Heart left ventricle (tissue), 13 donors: ENCODE data around the gene DOCK7.

ENCODE experiments used
- POLR2A ChIP-seq, 2 donors: fragments of 450-650 bp; IDR thresholded peaks; one replicate each; pipeline ENCODE4 v1.6.1; 2017; ENCODE audit warnings: antibody characterized with exemption in 2 of 2, mild to moderate bottlenecking in 2 of 2, moderate library complexity in 2 of 2
- TF ChIP-seq, protein P1 (sequence below), 12 donors: fragments of 200-600 bp; sonication (generic) in 4 of 12; IDR thresholded peaks; one replicate each; pipeline versions ENCODE4 v1.5.0 to v1.8.0; 2018 to 2022; ENCODE audit warnings: antibody characterized with exemption in 12 of 12, mild to moderate bottlenecking in 5 of 12
- donor health status: ischemic (EF 13 %, LVEDD 7.1; RV severe dilation, severe dysfunction).
- donor health status: DM: no; HTN: yes; CAD: no.
- donor health status: DM: no; HTN: no; CAD: no.
- donor health status: ischemic (EF 25% LVEDD 6.9; RV normal size, moderate dysfunction).
- donor health status: ischemic (EF 25% LVEDD 5.7; RV mildly dilated, moderate dysfunction).
- donor health status: ischemic (EF 35%, LVEDD 5.7; RV mildly dilated, moderate dysfunction).
- donor health status: nonischemic (EF 11% LVEDD 7.7; RV severe dilation, severe dysfunction).
- donor health status: DM: yes; HTN: yes; CAD: no.
- donor health status: PGD.
- donor health status: ischemic (EF 29% LVEDD 5.4; RV normal size, mild dysfunction).
- donor health status: nonischemic (EF 23%, LVEDD 6.1; RV moderate dilation, normal function).

DNA sequence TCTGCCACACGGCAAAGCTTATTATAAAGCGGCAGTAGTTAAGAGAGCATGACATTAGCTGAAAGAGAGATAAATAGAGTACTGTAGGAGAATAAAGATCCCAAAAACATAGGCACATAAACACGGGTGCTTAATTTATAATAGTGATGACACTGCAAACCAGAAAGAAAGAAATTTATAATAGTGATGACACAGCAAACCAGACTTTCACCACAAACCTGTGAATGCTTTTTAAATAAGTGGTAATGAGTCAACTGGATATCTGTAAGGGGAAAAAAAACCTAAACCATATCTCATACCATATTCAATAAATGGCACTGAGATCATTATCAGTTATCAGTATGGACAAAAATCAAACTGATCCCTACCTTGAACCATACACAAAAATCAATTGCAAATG, 225.8 kb downstream of the DOCK7 start:
- TF ChIP-seq, protein P1, sequence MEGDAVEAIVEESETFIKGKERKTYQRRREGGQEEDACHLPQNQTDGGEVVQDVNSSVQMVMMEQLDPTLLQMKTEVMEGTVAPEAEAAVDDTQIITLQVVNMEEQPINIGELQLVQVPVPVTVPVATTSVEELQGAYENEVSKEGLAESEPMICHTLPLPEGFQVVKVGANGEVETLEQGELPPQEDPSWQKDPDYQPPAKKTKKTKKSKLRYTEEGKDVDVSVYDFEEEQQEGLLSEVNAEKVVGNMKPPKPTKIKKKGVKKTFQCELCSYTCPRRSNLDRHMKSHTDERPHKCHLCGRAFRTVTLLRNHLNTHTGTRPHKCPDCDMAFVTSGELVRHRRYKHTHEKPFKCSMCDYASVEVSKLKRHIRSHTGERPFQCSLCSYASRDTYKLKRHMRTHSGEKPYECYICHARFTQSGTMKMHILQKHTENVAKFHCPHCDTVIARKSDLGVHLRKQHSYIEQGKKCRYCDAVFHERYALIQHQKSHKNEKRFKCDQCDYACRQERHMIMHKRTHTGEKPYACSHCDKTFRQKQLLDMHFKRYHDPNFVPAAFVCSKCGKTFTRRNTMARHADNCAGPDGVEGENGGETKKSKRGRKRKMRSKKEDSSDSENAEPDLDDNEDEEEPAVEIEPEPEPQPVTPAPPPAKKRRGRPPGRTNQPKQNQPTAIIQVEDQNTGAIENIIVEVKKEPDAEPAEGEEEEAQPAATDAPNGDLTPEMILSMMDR (IDR thresholded peaks at IDR 0.05) = no peak
- no peak for TF ChIP-seq POLR2A (IDR thresholded peaks at IDR 0.05)
